ENCODE measurements around the gene LTBP1.
"Not testable (repeated sequence)": the region's sequence is repeated elsewhere in the genome, so short reads cannot be mapped to it uniquely, and the experiment has no call there.

Gene LTBP1

GRCh38 chr2:33160191-33160590 is 213.4 kb downstream of the LTBP1 start:
- no peak for DNase-seq (ENCODE audit: extremely low read depth, low read depth)
- TF ChIP-seq, protein P1, sequence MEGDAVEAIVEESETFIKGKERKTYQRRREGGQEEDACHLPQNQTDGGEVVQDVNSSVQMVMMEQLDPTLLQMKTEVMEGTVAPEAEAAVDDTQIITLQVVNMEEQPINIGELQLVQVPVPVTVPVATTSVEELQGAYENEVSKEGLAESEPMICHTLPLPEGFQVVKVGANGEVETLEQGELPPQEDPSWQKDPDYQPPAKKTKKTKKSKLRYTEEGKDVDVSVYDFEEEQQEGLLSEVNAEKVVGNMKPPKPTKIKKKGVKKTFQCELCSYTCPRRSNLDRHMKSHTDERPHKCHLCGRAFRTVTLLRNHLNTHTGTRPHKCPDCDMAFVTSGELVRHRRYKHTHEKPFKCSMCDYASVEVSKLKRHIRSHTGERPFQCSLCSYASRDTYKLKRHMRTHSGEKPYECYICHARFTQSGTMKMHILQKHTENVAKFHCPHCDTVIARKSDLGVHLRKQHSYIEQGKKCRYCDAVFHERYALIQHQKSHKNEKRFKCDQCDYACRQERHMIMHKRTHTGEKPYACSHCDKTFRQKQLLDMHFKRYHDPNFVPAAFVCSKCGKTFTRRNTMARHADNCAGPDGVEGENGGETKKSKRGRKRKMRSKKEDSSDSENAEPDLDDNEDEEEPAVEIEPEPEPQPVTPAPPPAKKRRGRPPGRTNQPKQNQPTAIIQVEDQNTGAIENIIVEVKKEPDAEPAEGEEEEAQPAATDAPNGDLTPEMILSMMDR (IDR thresholded peaks at IDR 0.05; ENCODE audit: low read depth, low read length): no peak

- TF ChIP-seq, protein P1 (IDR thresholded peaks at IDR 0.05; ENCODE audit: low read depth, low read length): no peak
Measured at GRCh38 chr2:33166287-33166881, 219.6 kb downstream of the LTBP1 start.

DNA sequence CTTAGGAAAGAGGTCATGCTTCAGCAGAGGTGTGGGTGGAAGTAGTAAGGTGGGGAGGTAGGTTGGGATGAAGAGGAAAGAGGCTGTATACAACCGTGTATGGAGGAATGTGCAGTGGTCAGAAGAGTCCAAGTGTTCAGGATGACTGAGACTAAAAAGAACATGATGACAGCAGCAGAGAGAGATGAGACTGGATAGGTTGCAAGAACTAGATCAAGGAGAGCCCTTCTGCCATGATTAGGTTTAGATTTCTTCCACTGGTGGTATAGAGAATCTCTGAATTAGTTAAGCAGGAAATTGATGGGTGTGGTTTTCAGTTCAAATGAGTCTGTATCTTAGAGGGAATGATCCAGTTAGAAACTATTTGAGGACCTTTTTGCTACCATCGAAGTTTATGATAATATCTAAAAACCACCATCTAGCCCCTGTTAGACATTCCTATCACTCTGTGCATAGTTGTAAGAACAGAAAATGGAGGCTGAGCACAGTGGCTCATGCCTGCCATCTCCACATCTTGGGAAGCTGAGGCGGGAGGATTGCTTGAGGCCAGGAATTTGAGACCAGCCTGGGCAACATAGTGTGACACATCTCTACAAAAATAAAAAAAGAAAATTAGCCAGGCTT is 221.0 kb downstream of the LTBP1 start:
- TF ChIP-seq, protein P1 (IDR thresholded peaks at IDR 0.05; ENCODE audit: low read depth, low read length): no peak
- DNase-seq (ENCODE audit: extremely low read depth, low read depth): no peak

More at GRCh38 chr2:33166287-33166881, 219.6 kb downstream of the LTBP1 start:
- DNase-seq (ENCODE audit: extremely low read depth, low read depth): peak; percentile 89

DNA sequence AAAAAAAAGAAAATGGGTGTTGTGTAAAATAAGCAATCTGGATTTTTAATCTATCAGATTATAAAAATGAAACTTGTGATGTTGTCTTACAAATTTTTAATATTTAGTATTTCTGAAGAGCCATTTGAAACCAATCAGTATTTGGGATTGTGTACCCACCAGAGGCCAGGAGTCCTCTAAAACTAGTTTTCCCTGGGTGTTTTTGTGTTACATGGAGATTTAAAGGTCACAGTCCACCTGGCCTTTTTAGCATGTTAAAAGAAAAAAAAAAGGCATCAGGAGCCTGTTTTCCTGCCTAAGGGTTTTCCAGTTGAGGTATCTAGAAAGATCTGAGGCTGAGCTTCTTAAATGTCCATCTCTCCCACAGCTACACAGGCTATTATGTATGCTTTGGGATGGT is 221.7 kb downstream of the LTBP1 start:
- TF ChIP-seq, protein P1 (IDR thresholded peaks at IDR 0.05; ENCODE audit: low read depth, low read length): no peak
- no peak for DNase-seq (ENCODE audit: extremely low read depth, low read depth)

- no peak for DNase-seq (ENCODE audit: extremely low read depth, low read depth)
- TF ChIP-seq, protein P1 (IDR thresholded peaks at IDR 0.05; ENCODE audit: low read depth, low read length): no peak
Measured at GRCh38 chr2:33168922-33169321, 222.2 kb downstream of the LTBP1 start.

DNA sequence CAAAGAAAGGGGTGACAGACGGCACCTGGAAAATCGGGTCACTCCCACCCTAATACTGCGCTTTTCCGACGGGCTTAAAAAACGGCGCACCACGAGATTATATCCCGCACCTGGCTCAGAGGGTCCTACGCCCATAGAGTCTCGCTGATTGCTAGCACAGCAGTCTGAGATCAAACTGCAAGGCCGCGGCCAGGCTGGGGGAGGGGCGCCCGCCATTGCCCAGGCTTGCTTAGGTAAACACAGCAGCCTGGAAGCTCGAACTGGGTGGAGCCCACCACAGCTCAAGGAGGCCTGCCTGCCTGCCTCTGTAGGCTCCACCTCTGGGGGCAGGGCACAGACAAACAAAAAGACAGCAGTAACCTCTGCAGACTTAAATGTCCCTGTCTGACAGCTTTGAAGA is 223.5 kb downstream of the LTBP1 start:
- not testable (repeated sequence) for DNase-seq (ENCODE audit: extremely low read depth, low read depth)

DNA sequence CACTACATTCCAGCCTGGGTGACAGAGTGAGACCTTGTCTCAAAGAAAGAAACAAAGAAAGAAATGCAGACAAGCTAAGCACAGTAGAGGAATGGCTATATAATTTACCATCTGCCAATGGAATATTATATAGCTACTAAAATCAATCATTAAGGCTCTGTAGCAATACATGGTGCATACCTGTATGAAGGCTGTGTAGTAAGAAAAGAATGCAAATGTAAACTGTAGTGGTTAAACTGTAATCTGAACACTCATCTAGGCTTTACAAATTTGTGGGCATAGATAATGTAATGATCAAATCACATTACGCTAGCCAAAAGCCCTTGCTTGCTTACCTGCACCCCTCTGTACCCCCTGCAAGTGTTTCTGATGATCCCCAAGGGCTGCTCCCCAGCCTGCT is 230.9 kb downstream of the LTBP1 start:
- TF ChIP-seq, protein P1 (IDR thresholded peaks at IDR 0.05; ENCODE audit: low read depth, low read length): no peak
- DNase-seq (ENCODE audit: extremely low read depth, low read depth): no peak

GRCh38 chr2:33178209-33178608 is 231.5 kb downstream of the LTBP1 start:
- DNase-seq (ENCODE audit: extremely low read depth, low read depth): no peak
- TF ChIP-seq, protein P1 (IDR thresholded peaks at IDR 0.05; ENCODE audit: low read depth, low read length): no peak
